ENCODE results near the gene CAB39L. TPM values are rescaled to one million over a fixed set of nuclear protein-coding genes. Genes with fewer than 3 reads are reported as not detected.

Gene CAB39L
- total and polyA plus RNA-seq, 11 donors, result 5.9 to 27.4 (median 16.2) TPM

- H3K4me3 ChIP-seq, result no peak overlapping the region
- no peaks in the 10 kb centered on the region for H3K27me3 ChIP-seq
- peaks cover 0 to 18% (median 2%) of the 10 kb centered on the region in 12 donors for H3K9me3 ChIP-seq
- H3K4me1 ChIP-seq, result peaks cover 0 to 8% (median 2%) of the 10 kb centered on the region in 12 donors
- intact Hi-C loops (cut with DNase I), result no loop called here
- TF ChIP-seq POLR2A (IDR thresholded peaks at IDR 0.05), result no peak
- no peak for TF ChIP-seq CTCF (IDR thresholded peaks at IDR 0.05)
- no peak for DNase-seq
- WGBS, 4 donors, result 77 to 87% (median 82%) methylated on average over 2 of the region's 2 CpGs
- H3K36me3 ChIP-seq, result peaks cover 0 to 36% (median 7%) of the 10 kb centered on the region in 9 donors
- no peak for ATAC-seq
- peak overlapping the region in 1 of 12 donors; percentile 69 for H3K27ac ChIP-seq
Observed at GRCh38 chr13:49357694-49358093, 86.2 kb downstream of the CAB39L start.

GRCh38 chr13:49356223-49356622 lies 87.6 kb downstream of the CAB39L start:
- peaks cover 0 to 31% (median 7%) of the 10 kb centered on the region in 9 donors for H3K36me3 ChIP-seq
- peak; percentile 80 to 96 (median 86) for ATAC-seq

GRCh38 chr13:49354719-49355118 lies 89.1 kb downstream of the CAB39L start:
- TF ChIP-seq POLR2A (IDR thresholded peaks at IDR 0.05) (no peak), CTCF (IDR thresholded peaks at IDR 0.05) (no peak)
- no peak for ATAC-seq
- H3K4me3 ChIP-seq, result no peak overlapping the region
- 67 to 79% (median 75%) methylated on average over 1 of the region's 1 CpG for WGBS, 4 donors
- intact Hi-C loops (cut with DNase I), result no loop called here
- H3K36me3 ChIP-seq, result peaks cover 0 to 40% (median 15%) of the 10 kb centered on the region in 9 donors
- H3K9me3 ChIP-seq, result peaks cover 0 to 13% (median 2%) of the 10 kb centered on the region in 12 donors
- H3K27ac ChIP-seq, result no peak overlapping the region
- no peak for DNase-seq
- peaks cover 0 to 8% (median 2%) of the 10 kb centered on the region in 12 donors for H3K4me1 ChIP-seq
- no peaks in the 10 kb centered on the region for H3K27me3 ChIP-seq

More at GRCh38 chr13:49356223-49356622, 87.6 kb downstream of the CAB39L start:
- H3K27ac ChIP-seq, result peak overlapping the region in 10 of 12 donors; percentile 26 to 75 (median 58)
- H3K4me1 ChIP-seq, result peaks cover 0 to 8% (median 2%) of the 10 kb centered on the region in 12 donors
- peaks cover 0 to 13% (median 2%) of the 10 kb centered on the region in 12 donors for H3K9me3 ChIP-seq
- no peak overlapping the region for H3K4me3 ChIP-seq
- no peak for TF ChIP-seq CTCF (IDR thresholded peaks at IDR 0.05)
- TF ChIP-seq POLR2A (IDR thresholded peaks at IDR 0.05), result no peak
- DNase-seq, result no peak
- intact Hi-C loops (cut with DNase I), result no loop called here
- H3K27me3 ChIP-seq, result no peaks in the 10 kb centered on the region

- intact Hi-C loops (cut with DNase I), result no loop called here
- 80 to 84% (median 83%) methylated on average over 3 of the region's 3 CpGs for WGBS, 4 donors
Observed at GRCh38 chr13:49353908-49354307, 90.0 kb downstream of the CAB39L start.

More at GRCh38 chr13:49353908-49354307, 90.0 kb downstream of the CAB39L start:
- peaks cover 0 to 36% (median 10%) of the 10 kb centered on the region in 9 donors for H3K36me3 ChIP-seq
- H3K27me3 ChIP-seq, result no peaks in the 10 kb centered on the region
- H3K4me1 ChIP-seq, result peaks cover 0 to 8% (median 2%) of the 10 kb centered on the region in 12 donors
- peaks cover 0 to 13% (median 2%) of the 10 kb centered on the region in 12 donors for H3K9me3 ChIP-seq
- TF ChIP-seq POLR2A (IDR thresholded peaks at IDR 0.05), result no peak
- no peak for TF ChIP-seq CTCF (IDR thresholded peaks at IDR 0.05)
- no peak overlapping the region for H3K27ac ChIP-seq
- no peak for ATAC-seq
- H3K4me3 ChIP-seq, result no peak overlapping the region
- no peak for DNase-seq
